IMR-90 (cell line): ENCODE measurements around the gene AGAP1. TPM values are rescaled to one million over a fixed set of nuclear protein-coding genes. Genes with fewer than 3 reads are reported as not detected.

Experiments
- ATAC-seq: fragments of 200-7000 bp; cut with Tn5 transposase; 2 replicates; pipeline ENCODE4 v1.9.1; 2020; ENCODE audit warnings: low read depth, mild to moderate bottlenecking, moderate library complexity
- BruUV-seq: library from RNA; stranded (reverse); fragments of 400-500 nt; replicated peaks from 2 replicates; lab custom pipeline; 2021; lab: Mats Ljungman, UMichigan
- CTCF ChIA-PET: fragments of 300-600 bp; formaldehyde crosslinking; extraction: SDS; loops from one replicate; lab custom pipeline; 2021; ENCODE audit warnings: antibody characterized with exemption; lab: Yijun Ruan, JAX
- POLR2A ChIA-PET: fragments of 300-600 bp; sonication (Branson Sonifier 250); formaldehyde crosslinking; loops from one replicate; lab custom pipeline; 2022; ENCODE audit warnings: antibody characterized with exemption; ENCODE audit not compliant: unreplicated experiment; lab: Charles Lee
- DNase-seq: peaks from one replicate; pipeline ENCODE4 v3.0.0; 2013
- H2AFZ ChIP-seq: replicated peaks from 2 replicates; pipeline ENCODE3; 2013; ENCODE audit warnings: low read length, mild to moderate bottlenecking; ENCODE audit not compliant: poor library complexity
- H2AK5ac ChIP-seq: 2 replicates; pipeline ENCODE4 v1.6.1; 2013; ENCODE audit warnings: low read depth, low read length, inconsistent platforms
- H2AK9ac ChIP-seq: replicated peaks from 2 replicates; pipeline ENCODE3; 2013; ENCODE audit warnings: mild to moderate bottlenecking, low read depth, low read length, moderate library complexity; ENCODE audit not compliant: poor library complexity
- H2BK120ac ChIP-seq: 2 replicates; pipeline ENCODE4 v1.6.1; 2013; ENCODE audit warnings: low read depth, low read length, inconsistent platforms
- H2BK15ac ChIP-seq: 3 replicates; pipeline ENCODE4 v1.6.1; 2013; ENCODE audit warnings: low read depth, low read length, inconsistent platforms
- H2BK20ac ChIP-seq: 2 replicates; pipeline ENCODE4 v1.6.1; 2013; ENCODE audit warnings: low read depth, mild to moderate bottlenecking, inconsistent platforms, low read length, moderate library complexity
- H2BK5ac ChIP-seq: 2 replicates; pipeline ENCODE4 v1.6.1; 2013; ENCODE audit warnings: mild to moderate bottlenecking, low read depth, low read length, inconsistent platforms; ENCODE audit not compliant: poor library complexity, severe bottlenecking
- H3K14ac ChIP-seq: replicated peaks from 2 replicates; pipeline ENCODE4 v1.6.1; 2013; ENCODE audit warnings: low read depth, low read length, inconsistent platforms
- H3K18ac ChIP-seq: 2 replicates; pipeline ENCODE4 v1.6.1; 2013; ENCODE audit warnings: low read depth, low read length, control low read depth
- H3K23ac ChIP-seq: 2 replicates; pipeline ENCODE4 v1.6.1; 2013; ENCODE audit warnings: low read depth, low read length, inconsistent platforms
- H3K27ac ChIP-seq: 2 replicates; pipeline ENCODE4 v1.5.1; 2013; ENCODE audit warnings: mild to moderate bottlenecking, control low read depth, low read length; ENCODE audit not compliant: insufficient read depth
- H3K27me3 ChIP-seq: 2 replicates; pipeline ENCODE4 v1.6.1; 2013; ENCODE audit warnings: low read length; ENCODE audit not compliant: control insufficient read depth, insufficient read depth
- H3K36me3 ChIP-seq: 2 replicates; pipeline ENCODE4 v1.6.1; 2013; ENCODE audit warnings: low read length, mixed read lengths; ENCODE audit not compliant: control insufficient read depth, insufficient read depth
- H3K4ac ChIP-seq: 2 replicates; pipeline ENCODE4 v1.6.1; 2013; ENCODE audit warnings: low read depth, low read length, inconsistent platforms
- H3K4me1 ChIP-seq: 2 replicates; pipeline ENCODE4 v1.6.1; 2013; ENCODE audit warnings: low read length, mixed read lengths; ENCODE audit not compliant: control insufficient read depth, insufficient read depth
- H3K4me2 ChIP-seq: 2 replicates; pipeline ENCODE4 v1.6.1; 2013; ENCODE audit warnings: low read depth, mild to moderate bottlenecking, control low read depth, low read length, moderate library complexity
- H3K4me3 ChIP-seq: 2 replicates; pipeline ENCODE4 v1.5.1; 2013; ENCODE audit warnings: low read depth, mild to moderate bottlenecking, control low read depth, low read length, moderate library complexity; ENCODE audit not compliant: insufficient read depth
- H3K56ac ChIP-seq: 2 replicates; pipeline ENCODE4 v1.6.1; 2013; ENCODE audit warnings: low read length, inconsistent platforms; ENCODE audit not compliant: insufficient read depth; ENCODE audit errors: extremely low read depth
- H3K79me1 ChIP-seq, 2 experiments: 2 replicates each; pipeline ENCODE4 v1.6.1; 2013; ENCODE audit warnings: low read length in 2 of 2, inconsistent platforms in 1 of 2, low read depth in 1 of 2
- H3K9ac ChIP-seq: 2 replicates; pipeline ENCODE4 v1.6.1; 2013; ENCODE audit warnings: low read depth, low read length, control low read depth
- H3K9me1 ChIP-seq: 2 replicates; pipeline ENCODE4 v1.6.1; 2013; ENCODE audit warnings: low read length, inconsistent platforms; ENCODE audit not compliant: insufficient read depth
- H3K9me3 ChIP-seq: 2 replicates; pipeline ENCODE4 v1.6.1; 2013; ENCODE audit warnings: low read length; ENCODE audit not compliant: control insufficient read depth, insufficient read depth
- H4K20me1 ChIP-seq: 2 replicates; pipeline ENCODE4 v1.6.1; 2013; ENCODE audit warnings: low read length, inconsistent platforms; ENCODE audit not compliant: insufficient read depth
- H4K5ac ChIP-seq: 2 replicates; pipeline ENCODE4 v1.6.1; 2013; ENCODE audit warnings: mild to moderate bottlenecking, low read depth, low read length, control low read depth
- H4K8ac ChIP-seq, 2 experiments: 2 replicates each; pipeline ENCODE4 v1.6.1; 2013; ENCODE audit warnings: low read depth in 2 of 2, low read length in 2 of 2, control low read depth in 1 of 2, inconsistent platforms in 1 of 2
- H4K91ac ChIP-seq: 2 replicates; pipeline ENCODE4 v1.6.1; 2013; ENCODE audit warnings: low read depth, low read length, inconsistent platforms; ENCODE audit not compliant: insufficient read depth
- CHD1 ChIP-seq: IDR thresholded peaks from 2 replicates; pipeline ENCODE4 v1.6.1; 2012; ENCODE audit warnings: low read depth, low read length, improper control_type of control experiment
- CTCF ChIP-seq: conservative IDR thresholded peaks from 2 replicates; pipeline ENCODE4 v1.5.1; 2012; ENCODE audit warnings: mild to moderate bottlenecking, low read depth, low read length, improper control_type of control experiment
- ELK1 ChIP-seq: fragments of 150-350 bp; IDR thresholded peaks from 2 replicates; pipeline ENCODE4 v1.6.1; 2016; ENCODE audit warnings: low read depth, mild to moderate bottlenecking, low read length, moderate library complexity, borderline replicate concordance
- FOS ChIP-seq: fragments of 150-350 bp; IDR thresholded peaks from 2 replicates; pipeline ENCODE4 v1.6.1; 2016; ENCODE audit warnings: low read depth, low read length
- POLR2A ChIP-seq: IDR thresholded peaks from 2 replicates; pipeline ENCODE4 v1.6.1; 2012; ENCODE audit warnings: mild to moderate bottlenecking, low read depth, low read length
- RAD21 ChIP-seq: IDR thresholded peaks from 2 replicates; pipeline ENCODE4 v1.6.1; 2012; ENCODE audit warnings: low read length, improper control_type of control experiment
- RCOR1 ChIP-seq: IDR thresholded peaks from 2 replicates; pipeline ENCODE4 v1.6.1; 2012; ENCODE audit warnings: mild to moderate bottlenecking, low read length, improper control_type of control experiment; ENCODE audit not compliant: insufficient replicate concordance
- SMC3 ChIP-seq: fragments of 150-350 bp; IDR thresholded peaks from 2 replicates; pipeline ENCODE4 v1.6.1; 2016; ENCODE audit warnings: low read depth, mild to moderate bottlenecking, antibody characterized with exemption, low read length, moderate library complexity
- WGBS, 2 experiments: methylation state at CpG; one replicate each; pipeline versions ENCODE4 v1.1.5 to v1.1.7; 2013; ENCODE audit warnings: missing lambda C conversion rate in 2 of 2; ENCODE audit not compliant: insufficient read length in 1 of 2; ENCODE audit errors: extremely low coverage in 2 of 2; 5-methylcytosine and 5-hydroxymethylcytosine counted together
- dilution Hi-C: fragments of 300-500 bp; cut with HindIII; formaldehyde crosslinking; loops from one replicate; pipeline ENCODE4 v1.14.3; 2018; ENCODE audit warnings: low sequenced_read_pairs; ENCODE audit not compliant: unreplicated experiment
- in situ Hi-C: fragments of 300-500 bp; cut with MboI; formaldehyde crosslinking; loops from 3 replicates; pipeline ENCODE4 v1.14.3; 2019; ENCODE audit warnings: low sequenced_read_pairs, inconsistent platforms, mixed read lengths
- intact Hi-C: fragments of 100-400 bp; cut with micrococcal nuclease; formaldehyde crosslinking; loops from 2 replicates; pipeline ENCODE4 v1.10.0; 2022
- polyA plus RNA-seq, 3 experiments: library from polyadenylated mRNA; depleted of rRNA; stranded (reverse); fragments of >200 nt; gene quantifications; 2 replicates each; pipeline ENCODE4 v1.2.3, GENCODE V29; 2012; ENCODE audit warnings: low replicate concordance in 1 of 3
- total RNA-seq: library from RNA; depleted of rRNA; stranded (reverse); fragments of >200 nt; gene quantifications from 2 replicates; pipeline ENCODE4 v1.2.3, GENCODE V29; 2012
- TF ChIP-seq, protein P1 (sequence below): fragments of 150-350 bp; IDR thresholded peaks from 2 replicates; pipeline ENCODE4 v1.6.1; 2017; ENCODE audit warnings: mild to moderate bottlenecking, antibody characterized with exemption, low read length, low read depth

Gene AGAP1
- total and polyA plus RNA-seq, 2 of the 4 experiments (the other 2 are of a cell fraction) = 15.1 to 16.4 TPM

DNA sequence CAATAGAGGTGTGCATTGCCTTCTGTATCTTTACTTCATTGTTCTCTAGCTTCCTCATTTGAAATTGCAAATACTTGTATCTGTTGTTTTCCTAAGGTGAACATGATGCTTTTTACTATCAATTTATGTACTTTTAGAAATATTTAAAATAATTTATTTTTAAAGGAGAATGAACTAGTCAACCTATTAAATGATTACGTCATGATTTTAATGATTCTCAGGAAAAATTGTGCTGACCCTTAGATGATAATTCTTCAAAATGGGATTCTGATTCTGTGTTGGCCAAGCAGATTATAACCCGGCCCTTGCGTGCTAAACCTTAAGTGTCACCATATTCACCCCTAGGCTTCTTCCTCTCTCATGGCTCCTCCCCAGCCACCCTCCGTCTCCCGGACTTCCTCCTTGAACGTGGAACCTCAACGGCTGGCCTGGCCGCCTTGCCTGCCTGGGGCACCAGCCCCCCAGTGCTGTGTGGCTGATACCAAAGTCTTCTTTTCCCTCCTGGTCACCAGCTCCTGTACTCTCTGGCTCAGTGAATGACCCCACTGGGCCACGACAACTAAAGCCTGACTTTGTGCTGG is 382.3 kb downstream of the AGAP1 start:
- no peak overlapping the region for H2BK120ac ChIP-seq
- ChIA-PET CTCF (no interaction called here), POLR2A (no interaction called here)
- H2BK15ac ChIP-seq = no peak overlapping the region
- TF ChIP-seq CTCF = no peak
- no peak for TF ChIP-seq CHD1
- TF ChIP-seq SMC3 = no peak
- no peak for TF ChIP-seq RAD21
- TF ChIP-seq, protein P1, sequence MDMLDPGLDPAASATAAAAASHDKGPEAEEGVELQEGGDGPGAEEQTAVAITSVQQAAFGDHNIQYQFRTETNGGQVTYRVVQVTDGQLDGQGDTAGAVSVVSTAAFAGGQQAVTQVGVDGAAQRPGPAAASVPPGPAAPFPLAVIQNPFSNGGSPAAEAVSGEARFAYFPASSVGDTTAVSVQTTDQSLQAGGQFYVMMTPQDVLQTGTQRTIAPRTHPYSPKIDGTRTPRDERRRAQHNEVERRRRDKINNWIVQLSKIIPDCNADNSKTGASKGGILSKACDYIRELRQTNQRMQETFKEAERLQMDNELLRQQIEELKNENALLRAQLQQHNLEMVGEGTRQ = no peak
- TF ChIP-seq ELK1 = no peak
- TF ChIP-seq POLR2A = no peak
- TF ChIP-seq FOS = no peak
- no peak for TF ChIP-seq RCOR1
- no peak overlapping the region for H3K4ac ChIP-seq
- no peak overlapping the region for H4K91ac ChIP-seq
- H3K4me3 ChIP-seq = no peak overlapping the region
- 87% methylated on average over 3 of the region's 9 CpGs; no CpG with 5 or more reads in 1 of the 2 experiments for WGBS, 2 experiments
- H4K20me1 ChIP-seq = no peaks in the 10 kb centered on the region
- no peak overlapping the region for H4K5ac ChIP-seq
- H2BK5ac ChIP-seq = no peak overlapping the region
- no peak overlapping the region for H2BK20ac ChIP-seq
- dilution Hi-C loops = no loop called here
- H2AFZ ChIP-seq = no peak overlapping the region
- H2AK9ac ChIP-seq = no peak overlapping the region
- H4K8ac ChIP-seq = no peak overlapping the region
- H3K27ac ChIP-seq = no peak overlapping the region
- no TSS peak for BruUV-seq
- DNase-seq (no peak), ATAC-seq (no peak)
- no peaks in the 10 kb centered on the region for H3K4me1 ChIP-seq
- no peak overlapping the region for H3K14ac ChIP-seq
- H3K56ac ChIP-seq = no peak overlapping the region
- H3K18ac ChIP-seq = no peak overlapping the region
- H3K4me2 ChIP-seq = no peak overlapping the region
- H3K36me3 ChIP-seq = no peaks in the 10 kb centered on the region; the same call in 1 of the 2 replicates
- no peak overlapping the region for H2AK5ac ChIP-seq
- no peak overlapping the region for H3K9ac ChIP-seq
- no peaks in the 10 kb centered on the region for H3K27me3 ChIP-seq
- no peaks in the 10 kb centered on the region for H3K9me1 ChIP-seq
- intact Hi-C loops = no loop called here
- peaks cover 0 to 4% of the 10 kb centered on the region in 2 experiments; a peak in 1 of 4 replicates for H3K79me1 ChIP-seq
- in situ Hi-C loops = no loop called here
- peaks cover under 1% of the 10 kb centered on the region; the same call in 1 of the 2 replicates for H3K9me3 ChIP-seq
- no peak overlapping the region for H3K23ac ChIP-seq
